A549 (cell line): Measurements from ENCODE around the gene PAK3. TPM values are rescaled to one million over a fixed set of nuclear protein-coding genes. Genes with fewer than 3 reads are reported as not detected.

Source experiments
- ATAC-seq, 2 experiments: fragments of 200-7000 bp in 1 of 2; fragments of >200 bp in 1 of 2; cut with Nextera tagmentation in 1 of 2; cut with Tn5 transposase in 1 of 2; 3 replicates each; pipeline versions ENCODE4 v1.8.0 to v1.9.1; 2018 to 2020; ENCODE audit warnings: mild to moderate bottlenecking in 1 of 2, moderate library complexity in 1 of 2
- CTCF ChIA-PET: fragments of 300-600 bp; sonication (Branson Sonifier 250); formaldehyde crosslinking; extraction: SDS; loops from one replicate; lab custom pipeline; 2021; ENCODE audit warnings: antibody characterized with exemption, inconsistent platforms; lab: Yijun Ruan, JAX
- POLR2A ChIA-PET: fragments of 350-600 bp; formaldehyde crosslinking; extraction: SDS; loops from one replicate; lab custom pipeline; 2021; ENCODE audit warnings: antibody characterized with exemption, inconsistent platforms; lab: Yijun Ruan, JAX
- DNase-seq, 2 experiments: peaks; one replicate each; pipeline versions ENCODE4 v3.0.0 to v3.0.0-alpha.2; 2011 to 2016; ENCODE audit warnings: low read depth in 1 of 2, low spot score in 1 of 2
- FAIRE-seq: peaks from 2 replicates; lab custom pipeline; 2011; peaks lifted over from hg19 to GRCh38; lab: Jason Lieb, UNC
- H3K27ac ChIP-seq, 2 experiments: fragments of >200 bp; sonication (Bioruptor Twin); formaldehyde crosslinking; 3 replicates each; pipeline ENCODE4 v1.5.1; 2016 to 2017
- H3K4me1 ChIP-seq: fragments of >200 bp; sonication (Bioruptor Twin); formaldehyde crosslinking; 3 replicates; pipeline ENCODE4 v1.6.1; 2016
- H3K4me2 ChIP-seq: fragments of >200 bp; sonication (Bioruptor Twin); formaldehyde crosslinking; 3 replicates; pipeline ENCODE4 v1.6.1; 2016
- H3K4me3 ChIP-seq: fragments of >200 bp; sonication (Bioruptor Twin); formaldehyde crosslinking; 3 replicates; pipeline ENCODE4 v1.5.1; 2016
- H3K9me3 ChIP-seq: fragments of >200 bp; sonication (Bioruptor Twin); formaldehyde crosslinking; 3 replicates; pipeline ENCODE4 v1.6.1; 2016
- ATOH8 ChIP-seq: fragments of 250-450 bp; sonication (Bioruptor Pico); IDR thresholded peaks from 2 replicates; pipeline ENCODE4 v1.5.0; 2020; ENCODE audit warnings: low read depth, mild to moderate bottlenecking, moderate library complexity
- CBX8 ChIP-seq: fragments of 200-600 bp; sonication (generic); IDR thresholded peaks from 2 replicates; pipeline ENCODE4 v1.6.1; 2016
- CHD2 ChIP-seq: fragments of 150-350 bp; IDR thresholded peaks from 2 replicates; pipeline ENCODE4 v1.6.1; 2014; ENCODE audit warnings: low read length; ENCODE audit not compliant: partially characterized antibody
- CTCF ChIP-seq: fragments of >200 bp; sonication (Bioruptor Twin); formaldehyde crosslinking; IDR thresholded peaks from 3 replicates; pipeline ENCODE4 v1.5.1; 2016
- EHMT2 ChIP-seq: fragments of 200-600 bp; sonication (generic); IDR thresholded peaks from 2 replicates; pipeline ENCODE4 v1.6.1; 2016; ENCODE audit warnings: antibody characterized with exemption, low read depth, mild to moderate bottlenecking, moderate library complexity
- FOSB ChIP-seq: fragments of 250-450 bp; sonication (Bioruptor Pico); IDR thresholded peaks from 2 replicates; pipeline ENCODE4 v1.5.0; 2020; ENCODE audit warnings: mild to moderate bottlenecking, moderate library complexity
- FOSL2 ChIP-seq, 2 experiments: fragments of 450-650 bp in 1 of 2; fragments of >200 bp in 1 of 2; sonication (Bioruptor Twin) in 1 of 2; formaldehyde crosslinking; IDR thresholded peaks; 2 replicates each; pipeline versions ENCODE4 v1.5.0 to v1.6.1; 2016 to 2020; ENCODE audit warnings: mild to moderate bottlenecking in 1 of 2, moderate library complexity in 1 of 2
- FOXS1 ChIP-seq: fragments of 250-450 bp; sonication (Bioruptor Pico); IDR thresholded peaks from 2 replicates; pipeline ENCODE4 v1.5.0; 2020; ENCODE audit warnings: mild to moderate bottlenecking, moderate library complexity
- HDAC2 ChIP-seq: fragments of 200-600 bp; sonication (generic); IDR thresholded peaks from 2 replicates; pipeline ENCODE4 v1.6.1; 2016
- HEYL ChIP-seq: fragments of 250-450 bp; sonication (Bioruptor Pico); IDR thresholded peaks from 2 replicates; pipeline ENCODE4 v1.8.0; 2021; ENCODE audit warnings: mild to moderate bottlenecking, moderate library complexity
- HOXA7 ChIP-seq: fragments of 250-450 bp; sonication (Bioruptor Pico); IDR thresholded peaks from 2 replicates; pipeline ENCODE4 v1.5.0; 2020; ENCODE audit warnings: mild to moderate bottlenecking, moderate library complexity
- KDM5A ChIP-seq: fragments of 200-600 bp; sonication (generic); IDR thresholded peaks from 2 replicates; pipeline ENCODE4 v1.6.1; 2016; ENCODE audit warnings: antibody characterized with exemption, mild to moderate bottlenecking
- MAZ ChIP-seq: fragments of 150-350 bp; IDR thresholded peaks from 2 replicates; pipeline ENCODE4 v1.6.1; 2014; ENCODE audit warnings: antibody characterized with exemption, low read depth, low read length, borderline replicate concordance
- MYC ChIP-seq: IDR thresholded peaks from 2 replicates; pipeline ENCODE4 v1.6.1; 2012; ENCODE audit warnings: mild to moderate bottlenecking, inconsistent platforms, low read length, improper control_type of control experiment, borderline replicate concordance
- NFE2L2 ChIP-seq: fragments of 150-350 bp; conservative IDR thresholded peaks from 2 replicates; pipeline ENCODE4 v1.6.1; 2014; ENCODE audit warnings: low read length
- NPAS2 ChIP-seq: fragments of 250-450 bp; sonication (Bioruptor Pico); IDR thresholded peaks from 2 replicates; pipeline ENCODE4 v1.8.0; 2022; ENCODE audit warnings: mild to moderate bottlenecking, moderate library complexity, borderline replicate concordance
- NR3C1 ChIP-seq: fragments of >200 bp; sonication (Bioruptor Twin); formaldehyde crosslinking; IDR thresholded peaks from 3 replicates; pipeline ENCODE4 v1.6.1; 2017
- PHF8 ChIP-seq: fragments of 200-600 bp; sonication (generic); IDR thresholded peaks from 2 replicates; pipeline ENCODE4 v1.6.1; 2016; ENCODE audit warnings: low read depth, mild to moderate bottlenecking, antibody characterized with exemption, moderate library complexity, borderline replicate concordance
- POLR2AphosphoS2 ChIP-seq: conservative IDR thresholded peaks from 2 replicates; pipeline ENCODE4 v1.6.1; 2012; ENCODE audit warnings: low read length, improper control_type of control experiment, inconsistent platforms
- RARB ChIP-seq: fragments of 250-450 bp; sonication (Bioruptor Pico); IDR thresholded peaks from 2 replicates; pipeline ENCODE4 v1.8.0; 2021; ENCODE audit warnings: mild to moderate bottlenecking, moderate library complexity
- RCOR1 ChIP-seq: fragments of 150-350 bp; IDR thresholded peaks from 2 replicates; pipeline ENCODE4 v1.6.1; 2014; ENCODE audit warnings: antibody characterized with exemption, low read length, low read depth
- RFX5 ChIP-seq: fragments of 450-650 bp; IDR thresholded peaks from 2 replicates; pipeline ENCODE4 v1.7.1; 2014; ENCODE audit warnings: antibody characterized with exemption, mild to moderate bottlenecking, moderate library complexity
- SMC3 ChIP-seq: fragments of >200 bp; sonication (Bioruptor Twin); formaldehyde crosslinking; IDR thresholded peaks from 3 replicates; pipeline ENCODE4 v1.6.1; 2018; ENCODE audit warnings: inconsistent platforms
- TFCP2L1 ChIP-seq: fragments of 250-450 bp; sonication (Bioruptor Pico); IDR thresholded peaks from 2 replicates; pipeline ENCODE4 v1.5.0; 2021; ENCODE audit warnings: mild to moderate bottlenecking
- USF2 ChIP-seq: fragments of 450-650 bp; IDR thresholded peaks from 2 replicates; pipeline ENCODE4 v1.6.1; 2014; ENCODE audit warnings: antibody characterized with exemption
- ZC3H11A ChIP-seq: fragments of 450-650 bp; IDR thresholded peaks from 2 replicates; pipeline ENCODE4 v1.6.1; 2014; ENCODE audit warnings: antibody characterized with exemption, mild to moderate bottlenecking
- ZFP36 ChIP-seq: fragments of 450-650 bp; IDR thresholded peaks from 2 replicates; pipeline ENCODE4 v1.6.1; 2014; ENCODE audit warnings: borderline replicate concordance; ENCODE audit not compliant: partially characterized antibody
- ZSCAN20 ChIP-seq: fragments of 250-450 bp; sonication (Bioruptor Pico); IDR thresholded peaks from 2 replicates; pipeline ENCODE4 v1.8.0; 2022; ENCODE audit warnings: mild to moderate bottlenecking, moderate library complexity
- WGBS: methylation state at CpG from one replicate; pipeline ENCODE4 v1.1.6; 2017; ENCODE audit errors: missing lambda C conversion rate; 5-methylcytosine and 5-hydroxymethylcytosine counted together
- polyA plus RNA-seq, 4 experiments: library from polyadenylated mRNA; depleted of rRNA in 3 of 4; stranded (reverse); fragments of >200 nt; fragmentation: RNase III in 1 of 4; extraction: RNeasy Plus Mini Kit Qiagen cat#74134 plus additional on column Dnase treatment in 1 of 4; gene quantifications; 2 replicates in 3 of 4; 3 replicates in 1 of 4; pipeline ENCODE4 v1.2.3, GENCODE V29; 2011 to 2017

The PAK3 gene
- polyA plus RNA-seq, 2 of the 4 experiments (the other 2 are of a cell fraction) = 0.06 to 0.17 TPM

GRCh38 chrX:111086591-111087006, 9.4 kb upstream of the PAK3 start:
- ChIA-PET CTCF (no interaction called here), POLR2A (no interaction called here)
- Histone ChIP-seq H3K9me3 (no peaks in the 10 kb centered on the region), H3K4me2 (no peak overlapping the region), H3K4me3 (no peak overlapping the region), H3K27ac (no peak overlapping the region), H3K4me1 (no peaks in the 10 kb centered on the region)
- no peak for DNase-seq
- no peak for TF ChIP-seq FOSB (CRISPR knock-in tag)
- no peak for TF ChIP-seq HDAC2
- TF ChIP-seq NR3C1 = no peak
- TF ChIP-seq CTCF = no peak
- no peak for TF ChIP-seq SMC3
- TF ChIP-seq ZFP36 = no peak
- TF ChIP-seq POLR2AphosphoS2 = no peak
- TF ChIP-seq FOSL2 (IDR thresholded peaks at IDR 0.05) = no peak
- no peak for TF ChIP-seq FOSL2 (CRISPR knock-in tag; IDR thresholded peaks at IDR 0.05)
- TF ChIP-seq RARB = no peak
- ATAC-seq = no peak
- 51% methylated on average over 6 of the region's 6 CpGs for WGBS
- FAIRE-seq = no peak

- FAIRE-seq (no peak), ATAC-seq (no peak), DNase-seq (no peak)
- H3K4me1 ChIP-seq = no peaks in the 10 kb centered on the region
- CTCF ChIA-PET = interaction anchor here (1.2 to 1.7 kb wide), 2 partner anchors 10 to 12 kb away, joined by 3 to 6 read pairs; no protein-coding TSS in a partner anchor
- H3K9me3 ChIP-seq = no peaks in the 10 kb centered on the region
- no peak overlapping the region for H3K4me3 ChIP-seq
- POLR2A ChIA-PET = no interaction called here
- no peak overlapping the region for H3K27ac ChIP-seq
- no peak overlapping the region for H3K4me2 ChIP-seq
- WGBS = 34% methylated on average over 3 of the region's 3 CpGs
- TF ChIP-seq FOSB (CRISPR knock-in tag) (no peak), MYC (no peak), HOXA7 (CRISPR knock-in tag) (no peak), SMC3 (no peak), CBX8 (no peak), RCOR1 (no peak), CHD2 (no peak), FOSL2 (IDR thresholded peaks at IDR 0.05) (no peak), FOSL2 (CRISPR knock-in tag; IDR thresholded peaks at IDR 0.05) (no peak), HEYL (CRISPR knock-in tag) (no peak), MAZ (no peak), NFE2L2 (no peak), ZFP36 (no peak), PHF8 (no peak), RFX5 (no peak), EHMT2 (no peak), HDAC2 (no peak), ZSCAN20 (CRISPR knock-in tag) (no peak)
Observed at GRCh38 chrX:111088628-111089027, 7.4 kb upstream of the PAK3 start.

GRCh38 chrX:111090458-111090857, 5.5 kb upstream of the PAK3 start:
- DNase-seq (no peak), FAIRE-seq (no peak)
- Histone ChIP-seq H3K4me2 (no peak overlapping the region), H3K4me1 (no peaks in the 10 kb centered on the region), H3K9me3 (no peaks in the 10 kb centered on the region), H3K4me3 (no peak overlapping the region), H3K27ac (no peak overlapping the region)
- WGBS = 13% methylated on average over 4 of the region's 4 CpGs
- POLR2A ChIA-PET = no interaction called here
- CTCF ChIA-PET = interaction anchor here (0.6 to 2.8 kb wide), 5 partner anchors 8 to 87 kb away, joined by 3 to 9 read pairs (median 4); no protein-coding TSS in a partner anchor
- TF ChIP-seq ZC3H11A (no peak), USF2 (no peak), RFX5 (no peak), TFCP2L1 (CRISPR knock-in tag) (no peak), KDM5A (no peak), NPAS2 (CRISPR knock-in tag) (no peak), FOSB (CRISPR knock-in tag) (no peak), FOXS1 (CRISPR knock-in tag) (no peak), ATOH8 (CRISPR knock-in tag) (no peak), NR3C1 (no peak)
- TF ChIP-seq, all 56 proteins: peak for 0
- ATAC-seq = no peak
